Transverse colon (tissue), 4 donors: ENCODE measurements around the gene SYCN. TPM values are rescaled to one million over a fixed set of nuclear protein-coding genes. Genes with fewer than 3 reads are reported as not detected.
"Not testable (repeated sequence)": the region's sequence is repeated elsewhere in the genome, so short reads cannot be mapped to it uniquely, and the experiment has no call there.

Source experiments
- DNase-seq: peaks from one replicate; pipeline ENCODE4 v3.0.0-alpha.2; 2019
- H3K27ac ChIP-seq, 4 donors: fragments of 200-600 bp; sonication (generic); 2 replicates each; pipeline ENCODE4 v1.5.1; 2016 to 2018; ENCODE audit warnings: inconsistent platforms in 4 of 4
- H3K27me3 ChIP-seq: fragments of 200-600 bp; sonication (generic); 2 replicates; pipeline ENCODE4 v1.5.1; 2017; ENCODE audit warnings: inconsistent platforms
- H3K36me3 ChIP-seq, 4 donors: fragments of 200-600 bp; sonication (generic); 2 replicates each; pipeline ENCODE4 v1.5.1; 2017 to 2019; ENCODE audit warnings: inconsistent platforms in 4 of 4
- H3K4me1 ChIP-seq, 4 donors: fragments of 200-600 bp; sonication (generic); 2 replicates each; pipeline ENCODE4 v1.5.1; 2017 to 2020; ENCODE audit warnings: inconsistent platforms in 4 of 4
- H3K4me3 ChIP-seq, 4 donors: fragments of 200-600 bp; sonication (generic); 1 replicate in 1 of 4; 2 replicates in 3 of 4; pipeline versions ENCODE4 v1.5.1 to v1.6.1; 2017 to 2019; ENCODE audit warnings: inconsistent platforms in 4 of 4
- H3K9me3 ChIP-seq, 2 donors: fragments of 200-600 bp; sonication (generic); 2 replicates each; pipeline ENCODE4 v1.5.1; 2017 to 2019; ENCODE audit warnings: inconsistent platforms in 2 of 2
- CTCF ChIP-seq, 5 experiments: fragments of 200-600 bp in 3 of 5; fragments of 450-650 bp in 2 of 5; sonication (generic) in 3 of 5; IDR thresholded peaks; 1 replicate in 2 of 5; 2 replicates in 3 of 5; pipeline ENCODE4 v1.5.1; 2016 to 2017; ENCODE audit warnings: antibody characterized with exemption in 5 of 5, inconsistent platforms in 3 of 5, mild to moderate bottlenecking in 2 of 5, moderate library complexity in 1 of 5
- EP300 ChIP-seq: sonication (generic); formaldehyde crosslinking; IDR thresholded peaks from one replicate; pipeline ENCODE4 v1.6.1; 2017; ENCODE audit warnings: antibody characterized with exemption, low read depth
- POLR2A ChIP-seq: fragments of 450-650 bp; IDR thresholded peaks from one replicate; pipeline ENCODE4 v1.6.1; 2016; ENCODE audit warnings: antibody characterized with exemption, mild to moderate bottlenecking, moderate library complexity
- POLR2AphosphoS5 ChIP-seq, 3 donors: sonication (generic); formaldehyde crosslinking; IDR thresholded peaks; one replicate each; pipeline ENCODE4 v1.6.1; 2016; ENCODE audit warnings: antibody characterized with exemption in 3 of 3
- whole genome bisulfite sequencing, 2 donors: methylation state at CpG; one replicate each; pipeline ENCODE4 v1.1.5; 2018; ENCODE audit warnings: low coverage in 1 of 2; 5-methylcytosine and 5-hydroxymethylcytosine counted together
- in situ Hi-C, 4 donors: fragments of 200-750 bp; cut with MboI; loops; one replicate each; pipeline versions ENCODE4 v1.15.0 to v1.15.1; 2017; ENCODE audit warnings: low sequenced_read_pairs in 3 of 4, low pct_ligation_motif_present in 1 of 4, low pct_unique_long_range_greater_than_20kb in 1 of 4
- intact Hi-C: fragments of 100-400 bp; cut with DNase I; formaldehyde crosslinking; loops from one replicate; pipeline ENCODE4 v1.15.1; 2023; ENCODE audit warnings: low total_unique reads
- total RNA-seq, 4 donors: library from RNA; depleted of rRNA; stranded (reverse); fragments of >200 nt; gene quantifications; one replicate each; pipeline ENCODE4 v1.1.0, GENCODE V29; 2016

Gene SYCN
- total RNA-seq, 4 donors from 2014 or later, result not detected

DNA sequence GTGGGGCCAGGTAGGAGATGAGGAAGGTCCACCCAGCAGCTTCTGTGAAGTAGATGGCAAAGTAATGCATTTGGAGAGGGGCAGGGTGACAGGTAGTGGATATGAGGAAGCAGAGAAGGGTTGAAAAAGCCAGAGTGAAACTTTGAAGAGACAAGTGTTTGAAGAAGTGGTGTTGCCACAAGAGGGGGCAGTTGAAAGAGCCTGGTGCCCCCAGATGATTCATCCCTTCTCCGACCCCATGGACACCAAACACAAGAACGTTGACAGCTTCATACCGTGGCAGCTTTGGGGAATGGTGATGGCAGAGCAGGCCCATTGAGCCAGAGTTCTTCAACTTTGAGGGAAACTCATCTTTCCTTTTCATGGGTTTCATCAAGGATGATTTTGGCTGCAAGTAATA lies 20.8 kb upstream of the SYCN start:
- Histone ChIP-seq H3K36me3 (no peaks in the 10 kb centered on the region), H3K4me1 (no peaks in the 10 kb centered on the region), H3K27me3 (peaks cover 38% of the 10 kb centered on the region), H3K4me3 (no peak overlapping the region), H3K9me3 (no peaks in the 10 kb centered on the region), H3K27ac (no peak overlapping the region)
- WGBS, 2 donors, result 26% methylated on average over 3 of the region's 3 CpGs; no CpG with 5 or more reads in 1 of the 2 donors
- in situ Hi-C loops, result loop anchor here in 1 of 4 donors (25.0 kb wide), 1 partner anchor 638 kb away; no protein-coding TSS in a partner anchor
- DNase-seq, result no peak
- TF ChIP-seq POLR2AphosphoS5 (IDR thresholded peaks at IDR 0.05) (no peak), CTCF (IDR thresholded peaks at IDR 0.05) (no peak), EP300 (no peak), POLR2A (no peak)
- intact Hi-C loops, result no loop called here

GRCh38 chr19:39223703-39224279 lies 19.7 kb upstream of the SYCN start:
- no peak for DNase-seq
- in situ Hi-C loops, result loop anchor here in 1 of 4 donors (25.0 kb wide), 1 partner anchor 636 kb away; no protein-coding TSS in a partner anchor

GRCh38 chr19:39219108-39219507 lies 15.0 kb upstream of the SYCN start:
- 55 to 65% methylated on average over 8 to 10 of the region's 10 CpGs for WGBS, 2 donors
- H3K9me3 ChIP-seq, H3K4me3 ChIP-seq, H3K36me3 ChIP-seq, H3K27ac ChIP-seq, intact Hi-C loops, H3K4me1 ChIP-seq, DNase-seq: not testable (repeated sequence)
- H3K27me3 ChIP-seq, result peaks cover 32% of the 10 kb centered on the region
- in situ Hi-C loops, result loop anchor here in 1 of 4 donors (25.0 kb wide), 1 partner anchor 632 kb away; no protein-coding TSS in a partner anchor

More at GRCh38 chr19:39223703-39224279, 19.7 kb upstream of the SYCN start:
- no peaks in the 10 kb centered on the region for H3K36me3 ChIP-seq
- H3K4me1 ChIP-seq, result no peaks in the 10 kb centered on the region
- H3K4me3 ChIP-seq, result no peak overlapping the region
- no peaks in the 10 kb centered on the region for H3K9me3 ChIP-seq
- H3K27ac ChIP-seq, result no peak overlapping the region
- TF ChIP-seq POLR2A, result no peak
- TF ChIP-seq POLR2AphosphoS5 (IDR thresholded peaks at IDR 0.05), result no peak
- no peak for TF ChIP-seq CTCF (IDR thresholded peaks at IDR 0.05)
- no peak for TF ChIP-seq EP300
- intact Hi-C loops, result no loop called here
- H3K27me3 ChIP-seq, result peaks cover 38% of the 10 kb centered on the region
- 30 to 31% methylated on average over 3 to 4 of the region's 4 CpGs for WGBS, 2 donors

GRCh38 chr19:39218230-39219007 lies 14.4 kb upstream of the SYCN start:
- in situ Hi-C loops (loop anchor here in 1 of 4 donors (25.0 kb wide), 1 partner anchor 631 kb away; no protein-coding TSS in a partner anchor), intact Hi-C loops (no loop called here)
- WGBS, 2 donors, result 79% methylated on average over 9 to 15 of the region's 15 CpGs
- Histone ChIP-seq H3K27ac (no peak overlapping the region), H3K4me1 (no peaks in the 10 kb centered on the region), H3K27me3 (peaks cover 26% of the 10 kb centered on the region), H3K4me3 (no peak overlapping the region), H3K9me3 (no peaks in the 10 kb centered on the region), H3K36me3 (no peaks in the 10 kb centered on the region)
- no peak for DNase-seq
- TF ChIP-seq EP300, result no peak
- TF ChIP-seq POLR2A, result no peak
- no peak for TF ChIP-seq CTCF (IDR thresholded peaks at IDR 0.05)
- no peak for TF ChIP-seq POLR2AphosphoS5 (IDR thresholded peaks at IDR 0.05)
